HG03354 (cell line): Measurements from ENCODE around the gene EMC6.

Experiments
- ATAC-seq: cut with Tn5 transposase; IDR thresholded peaks from one replicate; pipeline ENCODE4 v1.9.1; 2021; ENCODE audit warnings: mild to moderate bottlenecking; ENCODE audit not compliant: unreplicated experiment, poor library complexity, severe bottlenecking

EMC6 gene

DNA sequence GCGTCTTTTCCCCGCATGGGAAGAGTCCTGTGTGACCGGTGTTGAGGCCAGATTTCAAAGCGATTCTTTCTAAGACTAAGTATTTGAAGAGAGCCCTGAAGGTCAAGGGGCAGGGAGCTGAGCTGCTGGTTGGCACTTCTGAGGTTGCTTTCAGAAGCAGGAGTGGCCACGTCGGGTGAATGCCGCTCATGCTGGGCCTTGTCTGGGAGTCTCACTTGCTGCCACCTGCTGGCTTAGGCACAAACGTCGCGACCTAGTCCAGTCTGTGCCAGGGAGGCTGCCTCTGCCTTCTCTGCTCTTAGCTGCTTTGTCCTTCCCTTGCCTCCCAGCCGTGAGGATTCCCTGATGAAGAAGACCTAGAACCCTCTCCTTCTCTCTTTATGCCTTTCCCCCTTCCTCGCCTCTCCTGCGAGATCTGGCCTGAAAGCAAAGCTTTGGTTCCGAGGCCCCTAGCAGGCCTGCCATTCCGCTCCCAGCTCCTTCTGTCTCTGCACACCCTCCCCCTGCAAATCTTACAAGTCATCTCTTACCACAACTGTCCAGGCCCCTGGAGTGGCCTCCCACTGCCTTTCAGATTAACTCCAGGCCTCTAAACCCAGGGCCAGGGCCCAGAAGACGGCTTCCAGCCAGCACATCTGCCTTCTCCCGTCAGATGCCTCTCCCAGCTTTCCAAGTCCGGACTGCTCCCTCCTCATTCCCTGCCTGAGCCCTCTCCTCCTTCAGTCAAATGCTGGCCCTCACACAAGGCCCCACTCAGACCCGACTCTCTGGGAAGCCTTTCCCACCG lies 20.6 kb upstream of the EMC6 start:
- no peak for ATAC-seq

DNA sequence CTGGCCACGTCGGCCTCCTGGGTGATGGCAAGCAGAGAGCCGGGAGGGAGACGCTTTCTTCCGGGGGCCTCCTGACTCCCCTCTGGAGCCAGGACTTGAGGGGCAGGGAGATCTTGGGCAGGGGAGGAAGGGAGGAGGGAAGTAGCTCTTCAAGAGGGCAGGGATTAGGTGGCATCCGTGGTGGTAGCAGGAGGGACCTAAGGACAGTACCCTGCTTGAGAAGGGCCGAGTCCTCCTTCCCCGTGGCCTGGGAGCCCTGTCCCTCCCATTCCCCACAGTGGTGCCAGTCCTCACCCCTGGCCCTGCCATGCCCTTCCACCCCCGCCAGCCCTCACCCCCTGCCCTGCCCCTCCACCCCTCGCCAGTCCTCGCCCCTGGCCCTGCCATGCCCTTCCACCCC lies 12.8 kb upstream of the EMC6 start:
- ATAC-seq = no peak

DNA sequence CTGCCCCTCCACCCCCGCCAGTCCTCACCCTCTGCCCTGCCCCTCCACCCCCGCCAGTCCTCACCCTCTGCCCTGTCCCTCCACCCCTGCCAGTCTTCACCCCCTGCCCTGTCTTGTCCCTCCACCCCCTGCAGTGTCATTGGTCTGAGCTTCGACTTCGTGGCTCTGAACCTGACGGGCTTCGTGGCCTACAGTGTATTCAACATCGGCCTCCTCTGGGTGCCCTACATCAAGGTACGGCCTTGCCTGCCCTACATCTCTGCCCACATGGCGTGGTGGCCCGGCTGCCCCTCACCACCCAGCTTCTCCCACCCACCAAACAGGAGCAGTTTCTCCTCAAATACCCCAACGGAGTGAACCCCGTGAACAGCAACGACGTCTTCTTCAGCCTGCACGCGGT lies 12.3 kb upstream of the EMC6 start:
- ATAC-seq = no peak

DNA sequence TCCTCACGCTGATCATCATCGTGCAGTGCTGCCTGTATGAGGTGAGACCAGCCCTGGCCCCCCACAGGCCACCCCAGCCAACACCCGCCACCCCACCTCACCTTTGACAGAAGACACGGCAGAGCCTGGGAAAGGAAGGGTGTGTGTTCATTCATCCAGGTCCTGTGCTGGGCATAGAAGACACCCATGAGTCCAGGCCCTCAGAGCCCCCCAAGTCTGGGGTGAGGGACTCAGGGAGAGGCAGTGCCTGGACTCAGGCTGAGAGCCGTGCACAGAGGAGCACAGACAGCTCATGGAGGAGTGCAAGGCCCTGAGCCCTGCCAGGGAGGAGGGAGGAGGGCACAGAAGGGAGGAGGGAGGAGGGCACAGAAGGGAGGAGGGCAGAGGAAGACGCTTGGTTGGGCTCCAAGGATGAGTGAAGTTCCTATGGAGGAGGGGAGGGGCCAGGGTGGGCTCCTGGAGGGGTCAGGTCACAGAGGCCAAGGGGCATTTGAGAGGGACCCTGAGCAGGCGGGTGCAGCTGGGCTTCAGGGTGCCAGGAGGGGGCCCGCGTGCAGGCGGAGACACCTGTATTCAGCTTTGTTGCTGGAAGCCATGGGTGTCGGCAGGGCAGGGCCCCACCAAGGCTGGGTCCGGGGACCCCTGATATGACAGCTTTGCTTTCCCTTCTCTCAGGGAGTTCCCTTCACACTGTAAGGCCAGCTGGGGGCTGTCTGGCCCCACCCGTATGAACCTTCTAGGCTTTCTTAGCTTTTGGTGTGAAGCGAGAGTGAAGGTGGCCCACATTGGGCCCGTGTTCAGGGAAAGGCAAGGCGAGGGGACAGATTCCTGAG lies 11.6 kb upstream of the EMC6 start:
- ATAC-seq = no peak

DNA sequence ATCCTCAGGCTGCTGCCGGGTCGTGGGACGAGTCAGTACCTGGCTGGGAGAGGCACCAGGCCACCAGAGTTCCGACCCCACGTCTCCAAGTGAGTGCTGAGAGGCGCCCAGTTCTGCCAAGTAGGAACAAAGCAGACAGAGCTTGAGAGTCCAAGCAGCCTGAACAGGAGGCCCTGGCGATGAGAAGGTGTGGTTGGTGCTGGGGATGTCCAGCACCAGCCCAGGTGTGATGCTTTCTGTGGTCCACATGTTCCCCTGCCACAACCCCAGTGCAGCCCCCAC lies 11.1 kb upstream of the EMC6 start:
- ATAC-seq = no peak

DNA sequence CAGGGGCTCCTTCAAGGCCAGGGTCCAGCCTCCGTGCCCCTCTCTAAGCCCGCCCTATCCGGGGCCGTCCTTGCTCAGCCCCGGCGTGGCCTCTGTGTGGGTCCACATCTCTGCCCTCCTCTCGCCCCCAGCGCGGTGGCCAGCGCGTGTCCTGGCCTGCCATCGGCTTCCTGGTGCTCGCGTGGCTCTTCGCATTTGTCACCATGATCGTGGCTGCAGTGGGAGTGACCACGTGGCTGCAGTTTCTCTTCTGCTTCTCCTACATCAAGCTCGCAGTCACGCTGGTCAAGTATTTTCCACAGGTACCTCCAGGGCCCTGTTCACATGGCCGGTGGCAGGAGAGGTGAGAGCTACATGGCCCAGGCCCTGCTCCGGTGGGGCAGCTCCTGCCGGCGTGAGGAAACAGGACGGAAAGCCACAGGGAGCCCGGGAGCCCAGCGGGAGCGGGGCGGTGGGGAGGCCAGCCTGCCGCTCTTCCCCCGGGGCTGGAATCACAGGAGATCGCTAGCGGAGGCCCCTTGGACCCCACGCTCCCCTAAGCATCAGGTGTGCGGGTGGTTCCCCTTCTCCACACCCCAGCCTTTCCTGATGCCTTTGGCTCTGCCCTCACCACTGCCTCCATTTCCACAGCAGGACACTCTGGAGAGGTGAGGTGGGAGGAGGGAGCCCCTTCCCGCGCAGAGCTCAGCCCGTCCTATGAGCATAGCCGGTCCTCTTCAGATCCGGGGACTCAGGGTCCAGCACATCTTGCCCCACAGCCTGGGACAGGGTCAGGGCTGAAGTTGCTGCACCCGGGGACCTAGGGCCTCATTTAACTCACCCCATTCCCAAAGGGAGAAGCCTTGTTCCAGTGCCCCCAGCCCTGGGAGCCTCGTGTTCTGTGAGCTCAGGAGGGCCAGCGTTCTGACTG lies 10.5 kb upstream of the EMC6 start:
- ATAC-seq = no peak

DNA sequence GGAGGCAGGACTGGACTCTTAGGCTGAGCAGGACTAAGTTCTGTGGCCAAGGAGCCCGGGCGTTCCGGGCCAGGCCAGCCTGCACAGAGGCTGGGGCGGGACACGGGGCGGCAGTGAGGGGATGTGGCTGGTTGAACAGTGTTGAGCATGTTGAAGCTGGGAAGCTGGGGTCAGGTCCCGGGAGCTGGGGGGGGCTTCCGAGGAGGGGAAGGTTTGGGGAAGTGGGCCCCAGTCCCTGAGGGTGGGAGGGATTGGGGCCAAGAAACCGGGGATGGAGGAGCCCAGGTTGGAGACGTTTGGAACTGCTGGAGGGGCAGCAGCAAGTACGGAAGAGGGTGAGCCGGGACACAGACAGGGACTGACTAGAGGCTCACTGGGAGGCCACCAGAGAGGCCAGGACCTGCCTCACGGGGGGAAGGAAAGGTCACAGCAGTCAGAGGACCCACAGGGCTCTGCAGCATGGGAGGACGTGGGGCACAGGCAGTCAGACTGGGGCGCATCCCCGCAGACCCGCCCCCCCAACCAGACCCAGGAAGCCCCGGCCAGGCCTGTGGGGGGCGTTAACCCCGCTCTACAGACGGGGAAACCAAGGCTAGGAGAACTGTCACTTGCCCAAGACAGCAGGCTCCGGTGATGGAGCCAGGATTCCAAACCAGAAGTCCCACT lies 9.7 kb upstream of the EMC6 start:
- no peak for ATAC-seq

DNA sequence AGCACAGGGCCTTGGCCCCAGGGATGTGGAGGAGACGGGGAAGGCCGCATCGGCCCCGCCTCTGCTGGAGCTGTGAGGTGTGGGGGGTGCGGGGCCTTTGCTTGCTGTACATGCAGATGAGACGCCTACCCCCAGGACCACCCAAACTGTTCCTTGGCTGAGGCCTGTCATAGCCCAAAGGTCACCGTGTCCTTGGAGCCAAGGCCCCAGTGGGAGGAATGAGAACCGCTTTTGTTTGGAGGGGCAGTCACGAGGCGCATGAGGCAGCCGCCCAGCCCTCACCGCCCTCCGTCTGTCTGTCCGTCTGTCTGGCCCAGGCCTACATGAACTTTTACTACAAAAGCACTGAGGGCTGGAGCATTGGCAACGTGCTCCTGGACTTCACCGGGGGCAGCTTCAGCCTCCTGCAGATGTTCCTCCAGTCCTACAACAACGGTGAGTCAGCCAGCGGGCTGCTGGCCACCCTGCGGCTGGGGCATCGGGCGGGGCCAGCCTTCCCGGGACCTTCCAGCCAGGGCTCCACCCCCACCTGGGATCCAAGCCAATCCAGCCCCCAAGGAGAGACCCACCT lies 9.0 kb upstream of the EMC6 start:
- ATAC-seq = no peak

DNA sequence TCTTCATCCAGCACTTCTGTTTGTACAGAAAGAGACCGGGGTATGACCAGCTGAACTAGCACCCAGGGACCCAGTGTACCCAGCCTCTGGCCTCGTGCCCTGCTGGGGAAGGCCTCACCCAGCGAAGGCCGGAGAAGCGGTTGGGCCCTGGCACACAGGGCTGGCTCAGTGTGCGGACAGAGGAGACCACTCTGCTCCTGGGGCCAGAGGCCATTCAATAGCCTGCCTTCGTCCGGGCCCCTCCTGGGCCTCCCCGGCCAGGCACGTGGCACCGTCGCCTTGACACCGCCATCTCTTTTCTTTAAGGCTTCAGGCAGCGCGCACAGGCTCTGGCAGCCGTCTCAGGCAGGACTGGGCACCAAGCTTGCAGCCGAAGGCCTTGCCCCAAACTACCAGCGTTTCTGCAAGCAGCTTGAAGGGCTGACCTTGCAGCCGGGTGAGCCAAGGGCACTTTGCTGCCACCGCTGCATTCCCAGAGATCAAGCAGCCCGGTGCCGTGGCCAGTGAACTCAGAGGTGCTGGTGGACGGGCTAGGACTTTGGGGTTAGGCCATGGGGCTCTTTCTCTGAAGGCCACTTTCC lies 8.2 kb upstream of the EMC6 start:
- no peak for ATAC-seq

DNA sequence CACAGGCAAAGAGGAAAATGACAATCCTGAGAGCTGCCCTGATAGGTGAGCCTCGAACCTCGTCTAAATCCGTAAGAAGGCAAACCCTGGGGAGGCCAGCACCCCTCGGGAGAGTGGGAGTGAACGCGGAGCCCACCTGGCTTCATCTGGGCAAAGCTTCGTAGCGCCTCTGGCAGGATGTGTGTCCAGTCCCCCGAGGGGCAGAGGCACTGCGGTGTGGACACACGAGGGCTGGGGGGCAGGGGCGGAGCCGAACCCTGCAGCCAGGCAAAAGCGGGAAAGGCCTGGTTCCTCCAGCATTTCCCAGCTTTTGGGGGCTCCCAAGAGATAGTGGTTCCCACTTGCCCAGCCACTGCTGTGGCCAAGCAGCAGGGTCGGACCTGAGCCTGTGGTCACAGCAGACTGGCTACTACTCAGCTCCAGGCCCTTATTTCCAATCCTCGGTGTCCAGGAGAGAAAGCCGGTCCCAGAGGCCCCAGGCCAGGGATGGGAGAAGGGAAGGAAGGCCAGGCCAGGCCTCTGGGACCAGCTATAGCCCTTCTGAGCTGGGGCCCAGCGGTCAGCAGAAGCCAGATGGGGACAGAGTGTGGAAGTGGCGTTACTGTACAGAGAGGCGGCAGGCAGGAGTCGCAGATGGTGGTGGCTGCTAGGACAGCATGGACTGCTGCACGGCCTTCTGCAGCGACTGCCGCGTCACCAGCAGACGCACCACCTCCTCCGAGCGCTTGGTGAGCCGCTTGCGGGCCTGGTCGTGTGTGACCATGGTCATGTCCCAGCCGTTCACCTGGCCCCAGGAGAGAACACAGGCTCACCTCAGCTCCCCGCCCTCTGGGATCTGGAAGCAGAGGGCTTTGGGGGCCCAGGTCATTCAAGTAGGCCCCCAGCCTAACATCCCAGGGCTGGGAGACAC lies 5.3 kb upstream of the EMC6 start:
- ATAC-seq = no peak

DNA sequence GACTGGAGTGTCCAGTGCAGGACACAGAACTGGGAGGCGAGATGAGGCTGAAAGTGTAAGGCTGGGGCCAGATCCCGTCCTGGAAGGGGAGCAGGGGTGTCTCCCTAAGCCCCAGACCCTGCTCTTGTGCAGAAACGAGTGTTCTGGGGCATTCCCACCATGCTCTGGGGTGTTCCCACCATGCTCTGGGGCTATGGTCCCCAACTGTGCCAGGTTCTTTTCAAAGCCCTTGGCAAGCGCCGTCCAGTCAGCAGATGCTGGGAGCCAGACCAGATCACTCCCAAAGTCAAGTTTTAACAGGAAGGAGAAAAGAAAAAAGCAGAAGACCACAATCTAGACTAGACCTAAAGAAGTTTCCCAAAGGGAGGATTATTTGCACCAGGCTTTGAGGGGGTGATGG lies 2.8 kb upstream of the EMC6 start:
- no peak for ATAC-seq

DNA sequence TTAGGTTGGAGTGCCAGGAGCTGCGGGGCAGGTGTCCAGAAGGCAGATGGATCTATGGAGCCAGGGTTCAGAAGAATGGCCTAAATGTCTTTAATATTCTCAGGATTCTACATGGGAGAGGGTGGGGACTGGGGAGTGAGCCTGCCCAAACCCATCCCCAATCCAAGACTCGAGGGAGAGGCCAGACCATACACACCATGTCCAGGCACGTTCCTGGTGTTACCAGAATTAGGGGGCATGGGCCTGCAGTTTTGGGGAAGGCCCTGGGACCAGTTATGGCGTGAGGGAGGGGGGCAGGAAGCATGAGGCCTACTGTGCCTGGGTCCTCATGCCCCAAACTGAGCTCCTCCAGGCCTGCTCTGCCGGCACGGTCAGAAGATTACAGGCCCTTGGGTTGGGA lies 2.1 kb upstream of the EMC6 start:
- ATAC-seq = no peak

DNA sequence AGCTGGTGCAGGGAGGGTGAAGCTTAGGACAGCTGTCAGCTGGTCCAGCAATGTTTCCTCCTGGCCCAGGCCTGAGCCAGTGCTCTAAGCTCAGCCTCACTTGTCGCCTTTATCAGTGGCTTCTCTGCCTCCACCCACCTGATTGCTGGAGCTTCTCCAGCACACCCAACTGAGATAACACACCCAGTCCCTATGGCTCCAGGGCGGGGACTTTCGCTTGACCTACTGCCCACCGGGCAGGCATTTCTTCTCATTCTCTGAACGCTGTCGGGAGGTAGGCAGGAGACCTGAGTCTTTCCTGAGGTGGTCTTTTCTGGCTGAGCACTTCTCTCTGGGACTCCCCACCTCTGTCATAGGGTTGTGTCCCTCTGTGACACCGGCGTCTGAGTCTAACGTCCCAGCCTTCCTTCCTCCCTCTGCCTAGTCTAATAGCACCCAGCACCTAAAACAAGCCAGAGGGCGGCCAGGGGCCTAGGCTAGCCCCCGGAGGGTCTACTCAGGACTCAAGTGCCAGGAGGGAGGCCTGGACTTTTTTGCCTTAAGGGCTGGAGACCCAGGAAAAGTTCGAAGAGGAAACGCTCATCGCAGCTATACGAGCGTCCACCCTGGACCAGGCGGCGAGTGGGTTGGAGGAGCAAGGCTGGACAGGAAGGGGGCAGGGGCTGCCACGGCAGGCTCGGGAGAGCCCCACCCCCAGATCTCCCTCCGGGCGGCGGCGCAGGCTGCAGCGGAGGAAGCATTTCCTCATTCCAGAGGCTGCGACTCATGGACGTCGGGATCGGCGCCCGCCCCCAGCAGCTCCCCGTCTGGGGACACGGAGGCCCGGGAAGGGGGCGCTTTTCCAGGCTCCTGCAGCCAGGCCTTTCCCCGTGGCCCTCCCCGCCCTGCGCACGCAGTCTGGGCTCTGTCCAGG lies 990 bp upstream of the EMC6 start:
- ATAC-seq = peak; percentile 4

DNA sequence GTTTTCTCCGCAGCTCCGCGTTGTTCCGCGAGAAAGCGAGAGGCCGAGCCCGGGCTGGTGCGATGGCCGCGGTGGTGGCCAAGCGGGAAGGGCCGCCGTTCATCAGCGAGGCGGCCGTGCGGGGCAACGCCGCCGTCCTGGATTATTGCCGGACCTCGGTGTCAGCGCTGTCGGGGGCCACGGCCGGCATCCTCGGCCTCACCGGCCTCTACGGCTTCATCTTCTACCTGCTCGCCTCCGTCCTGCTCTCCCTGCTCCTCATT lies 404 bp downstream of the EMC6 start:
- peak; percentile 17 for ATAC-seq

DNA sequence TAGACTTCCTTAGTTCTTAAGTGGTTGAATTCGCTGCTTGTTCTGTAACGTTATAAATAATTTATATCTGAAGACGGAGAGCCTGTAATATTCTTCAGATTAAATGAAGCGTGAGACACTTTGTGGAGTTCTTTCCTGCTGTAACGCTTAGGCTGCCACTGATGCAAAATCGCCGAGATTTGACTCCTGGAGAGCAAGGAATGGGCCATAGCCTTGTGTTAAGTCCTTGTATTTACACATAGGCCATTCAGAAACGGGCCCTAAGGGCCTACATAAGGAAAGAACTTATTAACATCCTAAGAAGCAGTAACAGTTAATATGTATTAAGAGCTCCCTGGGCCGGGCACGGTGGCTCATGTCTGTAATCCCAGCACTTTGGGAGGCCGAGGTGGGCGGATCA lies 936 bp downstream of the EMC6 start:
- ATAC-seq = no peak

DNA sequence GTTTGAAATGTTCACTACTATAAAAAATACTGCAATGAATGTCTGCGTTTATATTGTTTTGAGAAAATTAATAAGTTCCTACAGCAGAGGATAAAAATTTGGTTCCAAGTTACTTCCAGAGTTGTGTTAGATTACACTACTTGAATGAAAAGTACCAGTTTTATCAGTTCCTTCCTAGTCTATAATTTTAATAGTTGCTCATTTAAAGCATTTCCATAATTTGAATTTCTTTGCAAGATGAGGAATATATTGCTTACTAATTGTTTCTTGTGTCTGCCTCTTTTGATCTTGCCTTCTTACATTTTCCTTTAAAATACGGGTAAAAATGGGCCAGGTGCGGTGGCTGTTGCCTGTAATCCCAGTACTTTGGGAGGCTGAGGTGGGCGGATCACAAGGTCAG lies 4.0 kb downstream of the EMC6 start:
- ATAC-seq = no peak

DNA sequence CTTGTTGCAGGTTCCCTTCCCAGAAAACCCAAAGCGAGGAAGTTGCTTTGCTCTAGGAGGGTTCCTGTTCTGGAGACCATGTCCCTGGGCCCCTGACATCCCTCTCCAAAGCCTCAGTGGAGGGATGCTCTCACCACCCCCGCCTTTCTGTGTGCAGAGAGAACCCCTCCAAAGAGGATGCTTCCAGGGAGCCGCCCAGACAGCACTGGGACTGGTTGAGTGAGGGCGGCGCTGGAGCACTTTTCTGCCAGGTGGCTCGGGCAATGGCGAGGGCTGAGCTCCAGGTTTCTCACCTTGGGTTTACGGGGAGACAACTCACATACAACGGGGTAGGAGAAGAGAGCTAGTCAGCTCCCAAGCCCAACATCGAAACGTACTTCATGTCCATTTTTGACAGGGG lies 7.3 kb downstream of the EMC6 start:
- no peak for ATAC-seq
